SK-N-MC (cell line): Measurements from ENCODE around the gene CCDC8.

Source experiments
- EZH2 ChIP-seq: fragments of 200-600 bp; sonication (generic); IDR thresholded peaks from one replicate; pipeline ENCODE4 v1.6.1; 2017; ENCODE audit warnings: antibody characterized with exemption
- FOXP2 ChIP-seq: optimal IDR thresholded peaks from 2 replicates; pipeline ENCODE3; 2011; ENCODE audit warnings: mild to moderate bottlenecking, moderate library complexity; ENCODE audit not compliant: insufficient read depth; ENCODE audit errors: extremely low read length, control extremely low read depth
- POLR2AphosphoS5 ChIP-seq: IDR thresholded peaks from 2 replicates; pipeline ENCODE4 v1.6.1; 2012; ENCODE audit warnings: mild to moderate bottlenecking, low read depth, low read length, borderline replicate concordance

GRCh38 chr19:46383171-46383815 lies 30.1 kb downstream of the CCDC8 start:
- TF ChIP-seq FOXP2, result no peak
- TF ChIP-seq EZH2, result no peak
- TF ChIP-seq POLR2AphosphoS5, result no peak
